DND-41 (cell line): ENCODE data around the gene GALNT18.

Experiments
- CTCF ChIP-seq: IDR thresholded peaks from 2 replicates; pipeline ENCODE4 v1.5.1; 2012; ENCODE audit warnings: borderline replicate concordance, low read length, moderate library complexity, mild to moderate bottlenecking; ENCODE audit not compliant: poor library complexity, severe bottlenecking; ENCODE audit errors: extremely low read depth
- EZH2 ChIP-seq: IDR thresholded peaks from 3 replicates; pipeline ENCODE4 v1.6.1; 2012; ENCODE audit warnings: borderline replicate concordance, low read depth, mild to moderate bottlenecking, moderate library complexity, low read length, inconsistent platforms; ENCODE audit not compliant: severe bottlenecking

DNA sequence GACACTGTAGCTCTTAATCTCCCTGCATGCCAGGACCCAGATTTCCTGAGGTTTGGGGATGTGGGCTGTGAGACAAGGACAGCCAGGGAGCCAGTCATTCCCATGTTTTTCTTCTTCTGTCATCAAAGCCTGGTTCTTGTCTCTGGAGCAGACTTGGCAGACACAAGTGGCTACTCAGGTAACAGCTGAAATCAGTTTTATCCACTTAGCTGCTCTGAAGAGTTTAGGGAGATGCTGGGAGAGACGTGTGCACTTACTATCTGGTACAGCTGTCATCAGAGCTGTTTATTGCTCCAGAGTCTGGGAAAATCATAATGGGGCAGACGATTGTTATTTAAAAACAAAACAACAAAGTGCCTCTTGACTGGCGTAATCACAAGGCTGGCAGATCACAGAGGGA lies 325.4 kb downstream of the GALNT18 start:
- TF ChIP-seq CTCF (no peak), EZH2 (no peak)
